NCI-H524 (cell line): ENCODE results near the gene LRFN2.

Experiments used
- DNase-seq, 2 experiments: peaks; one replicate each; lab custom pipeline; 2025; lab: John Stamatoyannopoulos, UW

Gene LRFN2

GRCh38 chr6:40516429-40516828 is 70.7 kb downstream of the LRFN2 start:
- no peak for DNase-seq

DNA sequence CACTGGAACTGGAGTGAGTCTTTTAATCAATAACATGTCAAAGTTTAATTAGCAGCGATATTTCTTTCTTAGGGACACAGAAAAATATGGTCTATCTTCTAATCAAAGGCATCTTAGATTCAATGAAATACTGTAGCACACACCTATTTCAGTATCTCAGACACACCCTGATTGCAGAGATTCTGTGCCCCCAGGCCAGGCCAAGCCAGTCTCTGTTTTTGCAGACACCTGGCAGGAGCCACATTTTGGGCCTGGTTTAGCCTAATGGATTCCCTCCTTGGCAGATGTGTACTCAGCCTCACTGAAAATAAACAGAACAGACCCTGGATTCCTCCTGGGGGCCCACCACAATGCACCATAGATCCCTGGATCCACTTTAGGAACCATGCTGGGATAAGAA is 74.8 kb downstream of the LRFN2 start:
- DNase-seq: no peak

- no peak for DNase-seq
Observed at GRCh38 chr6:40511884-40512283, 75.3 kb downstream of the LRFN2 start.

- no peak for DNase-seq
Observed at GRCh38 chr6:40510442-40510841, 76.7 kb downstream of the LRFN2 start.

GRCh38 chr6:40509716-40510260 is 77.4 kb downstream of the LRFN2 start:
- DNase-seq: no peak

GRCh38 chr6:40509086-40509485 is 78.1 kb downstream of the LRFN2 start:
- DNase-seq: no peak

GRCh38 chr6:40506954-40507353 is 80.2 kb downstream of the LRFN2 start:
- DNase-seq: no peak

- no peak for DNase-seq
Observed at GRCh38 chr6:40505191-40505810, 81.9 kb downstream of the LRFN2 start.

GRCh38 chr6:40504274-40504673 is 82.9 kb downstream of the LRFN2 start:
- no peak for DNase-seq

- DNase-seq: no peak
Observed at GRCh38 chr6:40500227-40500626, 86.9 kb downstream of the LRFN2 start.

DNA sequence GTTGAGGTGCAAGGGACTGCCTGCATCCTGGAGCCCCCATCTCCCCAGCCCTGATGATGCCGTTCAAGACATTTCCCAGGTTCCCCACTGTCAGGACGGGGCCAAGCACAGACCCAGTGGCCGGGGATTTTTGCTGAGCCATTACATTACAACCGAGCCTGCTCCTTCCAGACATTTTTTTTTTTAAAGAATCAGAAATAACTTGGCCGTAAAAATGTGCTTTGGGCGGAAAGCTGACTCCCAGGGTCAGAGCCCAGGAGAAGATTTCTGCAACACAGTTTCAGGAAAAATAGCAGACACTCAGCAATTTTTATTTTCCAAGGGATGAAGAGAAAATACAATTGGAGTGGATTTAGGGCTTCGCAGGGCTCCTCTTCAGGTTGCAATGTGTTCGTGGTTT is 87.9 kb downstream of the LRFN2 start:
- DNase-seq: no peak

DNA sequence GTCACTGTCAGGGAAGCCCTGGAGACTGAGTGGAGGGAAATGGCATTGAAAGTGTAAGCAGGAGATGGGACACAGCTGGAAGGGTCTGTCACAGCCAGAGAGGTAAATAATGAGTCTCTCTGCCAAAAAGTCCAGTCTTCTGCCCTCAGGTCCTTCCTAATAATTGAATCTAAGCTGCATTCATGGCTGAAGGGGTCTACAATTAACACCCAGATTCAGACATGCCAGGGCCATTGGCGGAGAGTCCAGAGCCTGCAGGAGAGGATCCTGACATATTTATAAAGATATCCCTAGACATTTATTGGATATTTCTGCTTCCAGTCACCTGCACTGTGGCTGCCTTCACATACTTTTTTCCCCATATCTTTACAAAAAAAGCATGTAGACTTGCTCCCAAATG is 89.0 kb downstream of the LRFN2 start:
- DNase-seq: no peak

GRCh38 chr6:40492187-40492586 is 95.0 kb downstream of the LRFN2 start:
- no peak for DNase-seq

DNA sequence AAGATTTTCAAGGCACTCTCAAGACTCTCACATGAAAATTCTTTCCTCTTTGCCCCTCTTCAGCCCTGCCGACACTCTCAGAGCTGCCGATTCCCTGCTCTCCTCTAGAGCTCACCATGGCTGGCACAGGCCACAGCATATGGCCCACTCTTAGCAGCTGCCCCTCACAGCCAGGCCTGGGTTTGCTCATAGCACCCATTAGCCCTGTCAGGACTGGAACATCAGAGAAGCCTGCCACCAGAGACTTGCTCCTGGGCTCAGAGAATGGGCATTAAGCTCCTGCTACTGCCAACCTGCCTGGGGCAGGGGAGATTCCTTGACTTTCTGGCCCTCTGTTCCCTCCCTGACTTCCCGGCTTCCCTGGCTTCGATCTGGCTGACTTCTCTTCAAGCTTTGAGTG is 96.7 kb downstream of the LRFN2 start:
- peak in 1 of 2 experiments; percentile 20 for DNase-seq

GRCh38 chr6:40489798-40490197 is 97.4 kb downstream of the LRFN2 start:
- DNase-seq: no peak

- peak in 1 of 2 experiments; percentile 33 for DNase-seq
Observed at GRCh38 chr6:40486576-40486975, 100.6 kb downstream of the LRFN2 start.

GRCh38 chr6:40485795-40486194 is 101.4 kb downstream of the LRFN2 start:
- peak; percentile 54 to 78 for DNase-seq

DNA sequence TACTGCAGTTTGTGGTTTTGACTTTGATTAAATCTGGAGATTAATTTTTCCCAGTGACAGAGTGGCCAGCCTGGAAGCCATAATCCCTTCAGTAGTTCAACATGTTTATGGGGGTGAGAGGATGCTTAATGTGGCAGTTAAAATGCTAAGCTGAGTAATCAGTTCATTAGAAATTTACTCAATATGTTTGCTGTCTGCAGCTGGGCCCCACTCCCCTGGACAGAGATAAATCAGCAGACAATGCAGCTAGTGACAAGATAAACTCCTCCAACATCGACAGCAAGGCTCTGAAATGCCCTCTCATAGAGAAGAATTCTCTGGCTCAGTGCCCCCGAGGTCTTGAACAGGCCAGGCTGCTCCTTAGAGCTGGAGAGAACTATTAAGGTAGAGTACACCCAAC is 101.9 kb downstream of the LRFN2 start:
- DNase-seq: peak; percentile 92 to 94

DNA sequence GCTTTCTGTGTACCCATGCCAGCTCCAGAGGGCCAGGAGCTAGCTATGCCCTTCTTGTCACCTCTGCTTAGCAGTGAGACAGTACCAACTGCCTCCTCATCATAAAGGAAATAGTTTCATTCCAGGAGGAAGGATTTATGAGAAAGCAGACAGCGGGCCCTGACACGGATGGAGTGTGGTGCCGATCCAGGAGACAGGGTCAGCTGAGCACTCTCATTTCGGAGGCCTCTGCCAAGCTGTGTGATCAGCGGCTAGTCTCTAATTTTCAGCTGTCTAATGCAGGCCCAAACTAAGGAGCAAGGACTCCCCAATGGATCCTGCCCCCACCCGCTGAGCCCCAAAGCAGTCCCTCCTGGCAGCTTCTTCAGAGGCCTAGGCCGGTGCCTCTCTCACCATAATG is 103.1 kb downstream of the LRFN2 start:
- DNase-seq: no peak

DNA sequence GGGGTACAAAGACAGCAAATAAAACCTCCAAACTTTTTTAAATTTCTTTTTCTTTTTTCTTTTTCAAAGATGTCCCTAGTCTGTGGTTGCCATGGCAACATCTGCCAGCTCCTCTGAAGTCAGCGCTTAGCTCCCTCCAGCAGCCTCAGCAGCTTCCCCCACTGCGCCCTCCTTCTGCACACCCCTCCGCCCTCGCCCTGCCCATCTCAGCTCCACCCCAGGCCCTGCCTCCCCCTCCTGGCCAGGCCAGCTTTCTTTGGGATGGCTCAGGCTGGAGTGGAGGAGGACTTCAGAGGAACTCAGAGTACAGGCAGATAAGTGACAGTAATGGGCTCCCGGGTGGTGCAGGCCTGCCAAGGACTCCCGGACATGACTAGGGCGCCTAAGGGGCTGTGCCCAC is 104.6 kb downstream of the LRFN2 start:
- DNase-seq: peak; percentile 41 to 78

- peak in 1 of 2 experiments; percentile 31 for DNase-seq
Observed at GRCh38 chr6:40480678-40481077, 106.5 kb downstream of the LRFN2 start.

GRCh38 chr6:40479706-40480105 is 107.5 kb downstream of the LRFN2 start:
- no peak for DNase-seq

GRCh38 chr6:40477246-40478126 is 109.7 kb downstream of the LRFN2 start:
- peak; percentile 86 to 92 for DNase-seq
